HG03135 (cell line): ENCODE data around the gene HYAL3.

Source experiments
- ATAC-seq: cut with Tn5 transposase; IDR thresholded peaks from one replicate; pipeline ENCODE4 v1.9.1; 2021; ENCODE audit warnings: mild to moderate bottlenecking, moderate library complexity; ENCODE audit not compliant: unreplicated experiment

HYAL3 gene

GRCh38 chr3:50298836-50299637 is at the start of gene HYAL3, which contains the start of gene NAA80:
Gene HYAL3 (minus strand): TSS chr3:50299405. CDS start chr3:50295602, 3,803 bp downstream.
Gene NAA80 (minus strand): TSS chr3:50299405. CDS start chr3:50297463, 1,942 bp downstream.
- ATAC-seq = peak; percentile 81

GRCh38 chr3:50347187-50347813 is 48.1 kb upstream of the HYAL3 start:
- no peak for ATAC-seq

GRCh38 chr3:50345586-50346234 is 46.5 kb upstream of the HYAL3 start, which contains the start of gene ZMYND10:
Gene ZMYND10 (minus strand): TSS chr3:50345732. CDS start chr3:50345579, 153 bp downstream.
- no peak for ATAC-seq

GRCh38 chr3:50345008-50345407 is 45.8 kb upstream of the HYAL3 start:
- no peak for ATAC-seq

- ATAC-seq = no peak
These were observed 43.8 kb upstream of the HYAL3 start for GRCh38 chr3:50342813-50343633.

- no peak for ATAC-seq
These were observed 42.9 kb upstream of the HYAL3 start for GRCh38 chr3:50341996-50342650.

- ATAC-seq = no peak
These were observed 42.3 kb upstream of the HYAL3 start for GRCh38 chr3:50341537-50341936.

- no peak for ATAC-seq
These were observed 41.5 kb upstream of the HYAL3 start, which contains the start of gene RASSF1 for GRCh38 chr3:50340448-50341329. Gene RASSF1 (minus strand): TSS chr3:50340836. CDS start chr3:50340805, 31 bp downstream.

- no peak for ATAC-seq
These were observed 40.9 kb upstream of the HYAL3 start for GRCh38 chr3:50340147-50340447.

- ATAC-seq = no peak
These were observed 40.4 kb upstream of the HYAL3 start for GRCh38 chr3:50339485-50340146.

GRCh38 chr3:50338965-50339364 is 39.8 kb upstream of the HYAL3 start:
- ATAC-seq = no peak

GRCh38 chr3:50337175-50337861 is 38.1 kb upstream of the HYAL3 start:
- ATAC-seq = peak; percentile 67

- ATAC-seq = peak; percentile 27
These were observed 37.4 kb upstream of the HYAL3 start for GRCh38 chr3:50336452-50337174.

GRCh38 chr3:50334339-50335075 is 35.3 kb upstream of the HYAL3 start:
- ATAC-seq = no peak

- no peak for ATAC-seq
These were observed 34.6 kb upstream of the HYAL3 start for GRCh38 chr3:50333744-50334328.

- no peak for ATAC-seq
These were observed 32.2 kb upstream of the HYAL3 start for GRCh38 chr3:50331364-50331907.
